Measurements from ENCODE around the gene SMS. TPM values are rescaled to one million over a fixed set of nuclear protein-coding genes. Genes with fewer than 3 reads are reported as not detected.

Gene SMS
- total and polyA plus RNA-seq, 2 experiments from 2014 or later, result 185 to 274 TPM

DNA sequence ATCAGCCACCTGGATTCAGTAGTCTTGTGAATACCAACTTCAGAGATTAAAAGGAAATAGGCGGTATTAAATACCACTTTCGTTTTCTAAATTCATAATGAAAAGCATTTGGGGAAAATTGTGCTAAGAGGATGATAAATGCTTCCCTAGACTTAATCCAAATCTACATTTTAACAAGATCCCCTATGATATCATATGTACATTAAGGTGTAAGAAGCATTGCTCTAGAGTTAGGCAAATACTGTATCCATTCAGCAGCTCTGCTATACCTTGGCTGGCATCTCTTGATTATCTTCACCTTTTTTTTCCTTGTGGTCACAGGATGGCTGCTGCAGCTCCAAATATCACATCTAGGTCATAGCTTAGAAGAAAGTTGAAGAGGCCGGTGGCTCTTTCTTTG, 51.0 kb downstream of the SMS start:
- H3K4me1 ChIP-seq (ENCODE audit: insufficient read depth), result no peaks in the 10 kb centered on the region; the same call in 1 of the 2 replicates
- no peak overlapping the region for H3K4me3 Mint-ChIP-seq
- H3K27me3 Mint-ChIP-seq (ENCODE audit: insufficient read depth, low read depth, poor library complexity), result peaks cover 2% of the 10 kb centered on the region
- DNase-seq (ENCODE audit: low spot score) (no peak), ATAC-seq (no peak)
- no peaks in the 10 kb centered on the region for H3K9me2 ChIP-seq (ENCODE audit: insufficient read depth)
- peaks cover 4% of the 10 kb centered on the region for H3K36me3 ChIP-seq (ENCODE audit: insufficient read depth)
- no peaks in the 10 kb centered on the region for H3K79me2 ChIP-seq (replicated peaks; ENCODE audit: insufficient read depth)
- no peak overlapping the region for H3K4me3 ChIP-seq
- no peaks in the 10 kb centered on the region for H3F3A ChIP-seq (replicated peaks; ENCODE audit: low read depth)
- no peak overlapping the region for H3K4me2 ChIP-seq
- H3K4me1 Mint-ChIP-seq, result peaks cover 9% of the 10 kb centered on the region; the same call in 2 of the 3 replicates
- H3K36me3 Mint-ChIP-seq (ENCODE audit: low read depth), result peaks cover 79% of the 10 kb centered on the region
- TF ChIP-seq EZH2 (IDR thresholded peaks at IDR 0.05; ENCODE audit: low read depth, unreplicated experiment) (no peak), EZH2phosphoT487 (IDR thresholded peaks at IDR 0.05; ENCODE audit: unreplicated experiment) (no peak), STAT1 (IDR thresholded peaks at IDR 0.05; ENCODE audit: unreplicated experiment) (no peak)
- TF ChIP-seq, protein P1, sequence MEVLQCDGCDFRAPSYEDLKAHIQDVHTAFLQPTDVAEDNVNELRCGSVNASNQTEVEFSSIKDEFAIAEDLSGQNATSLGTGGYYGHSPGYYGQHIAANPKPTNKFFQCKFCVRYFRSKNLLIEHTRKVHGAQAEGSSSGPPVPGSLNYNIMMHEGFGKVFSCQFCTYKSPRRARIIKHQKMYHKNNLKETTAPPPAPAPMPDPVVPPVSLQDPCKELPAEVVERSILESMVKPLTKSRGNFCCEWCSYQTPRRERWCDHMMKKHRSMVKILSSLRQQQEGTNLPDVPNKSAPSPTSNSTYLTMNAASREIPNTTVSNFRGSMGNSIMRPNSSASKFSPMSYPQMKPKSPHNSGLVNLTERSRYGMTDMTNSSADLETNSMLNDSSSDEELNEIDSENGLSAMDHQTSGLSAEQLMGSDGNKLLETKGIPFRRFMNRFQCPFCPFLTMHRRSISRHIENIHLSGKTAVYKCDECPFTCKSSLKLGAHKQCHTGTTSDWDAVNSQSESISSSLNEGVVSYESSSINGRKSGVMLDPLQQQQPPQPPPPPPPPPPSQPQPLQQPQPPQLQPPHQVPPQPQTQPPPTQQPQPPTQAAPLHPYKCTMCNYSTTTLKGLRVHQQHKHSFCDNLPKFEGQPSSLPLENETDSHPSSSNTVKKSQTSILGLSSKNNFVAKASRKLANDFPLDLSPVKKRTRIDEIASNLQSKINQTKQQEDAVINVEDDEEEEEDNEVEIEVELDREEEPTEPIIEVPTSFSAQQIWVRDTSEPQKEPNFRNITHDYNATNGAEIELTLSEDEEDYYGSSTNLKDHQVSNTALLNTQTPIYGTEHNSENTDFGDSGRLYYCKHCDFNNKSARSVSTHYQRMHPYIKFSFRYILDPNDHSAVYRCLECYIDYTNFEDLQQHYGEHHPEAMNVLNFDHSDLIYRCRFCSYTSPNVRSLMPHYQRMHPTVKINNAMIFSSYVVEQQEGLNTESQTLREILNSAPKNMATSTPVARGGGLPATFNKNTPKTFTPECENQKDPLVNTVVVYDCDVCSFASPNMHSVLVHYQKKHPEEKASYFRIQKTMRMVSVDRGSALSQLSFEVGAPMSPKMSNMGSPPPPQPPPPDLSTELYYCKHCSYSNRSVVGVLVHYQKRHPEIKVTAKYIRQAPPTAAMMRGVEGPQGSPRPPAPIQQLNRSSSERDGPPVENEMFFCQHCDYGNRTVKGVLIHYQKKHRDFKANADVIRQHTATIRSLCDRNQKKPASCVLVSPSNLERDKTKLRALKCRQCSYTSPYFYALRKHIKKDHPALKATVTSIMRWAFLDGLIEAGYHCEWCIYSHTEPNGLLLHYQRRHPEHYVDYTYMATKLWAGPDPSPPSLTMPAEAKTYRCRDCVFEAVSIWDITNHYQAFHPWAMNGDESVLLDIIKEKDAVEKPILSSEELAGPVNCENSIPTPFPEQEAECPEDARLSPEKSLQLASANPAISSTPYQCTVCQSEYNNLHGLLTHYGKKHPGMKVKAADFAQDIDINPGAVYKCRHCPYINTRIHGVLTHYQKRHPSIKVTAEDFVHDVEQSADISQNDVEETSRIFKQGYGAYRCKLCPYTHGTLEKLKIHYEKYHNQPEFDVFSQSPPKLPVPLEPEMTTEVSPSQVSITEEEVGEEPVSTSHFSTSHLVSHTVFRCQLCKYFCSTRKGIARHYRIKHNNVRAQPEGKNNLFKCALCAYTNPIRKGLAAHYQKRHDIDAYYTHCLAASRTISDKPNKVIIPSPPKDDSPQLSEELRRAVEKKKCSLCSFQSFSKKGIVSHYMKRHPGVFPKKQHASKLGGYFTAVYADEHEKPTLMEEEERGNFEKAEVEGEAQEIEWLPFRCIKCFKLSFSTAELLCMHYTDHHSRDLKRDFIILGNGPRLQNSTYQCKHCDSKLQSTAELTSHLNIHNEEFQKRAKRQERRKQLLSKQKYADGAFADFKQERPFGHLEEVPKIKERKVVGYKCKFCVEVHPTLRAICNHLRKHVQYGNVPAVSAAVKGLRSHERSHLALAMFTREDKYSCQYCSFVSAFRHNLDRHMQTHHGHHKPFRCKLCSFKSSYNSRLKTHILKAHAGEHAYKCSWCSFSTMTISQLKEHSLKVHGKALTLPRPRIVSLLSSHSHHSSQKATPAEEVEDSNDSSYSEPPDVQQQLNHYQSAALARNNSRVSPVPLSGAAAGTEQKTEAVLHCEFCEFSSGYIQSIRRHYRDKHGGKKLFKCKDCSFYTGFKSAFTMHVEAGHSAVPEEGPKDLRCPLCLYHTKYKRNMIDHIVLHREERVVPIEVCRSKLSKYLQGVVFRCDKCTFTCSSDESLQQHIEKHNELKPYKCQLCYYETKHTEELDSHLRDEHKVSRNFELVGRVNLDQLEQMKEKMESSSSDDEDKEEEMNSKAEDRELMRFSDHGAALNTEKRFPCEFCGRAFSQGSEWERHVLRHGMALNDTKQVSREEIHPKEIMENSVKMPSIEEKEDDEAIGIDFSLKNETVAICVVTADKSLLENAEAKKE (CRISPR knock-in tag; IDR thresholded peaks at IDR 0.05), result no peak
- TF ChIP-seq, protein P2, sequence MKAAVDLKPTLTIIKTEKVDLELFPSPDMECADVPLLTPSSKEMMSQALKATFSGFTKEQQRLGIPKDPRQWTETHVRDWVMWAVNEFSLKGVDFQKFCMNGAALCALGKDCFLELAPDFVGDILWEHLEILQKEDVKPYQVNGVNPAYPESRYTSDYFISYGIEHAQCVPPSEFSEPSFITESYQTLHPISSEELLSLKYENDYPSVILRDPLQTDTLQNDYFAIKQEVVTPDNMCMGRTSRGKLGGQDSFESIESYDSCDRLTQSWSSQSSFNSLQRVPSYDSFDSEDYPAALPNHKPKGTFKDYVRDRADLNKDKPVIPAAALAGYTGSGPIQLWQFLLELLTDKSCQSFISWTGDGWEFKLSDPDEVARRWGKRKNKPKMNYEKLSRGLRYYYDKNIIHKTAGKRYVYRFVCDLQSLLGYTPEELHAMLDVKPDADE (IDR thresholded peaks at IDR 0.05), result no peak
- no peaks in the 10 kb centered on the region for H3K27me3 ChIP-seq (ENCODE audit: insufficient read depth)
- H3K27ac ChIP-seq (ENCODE audit: low read depth), result no peak overlapping the region
- H2AFZ ChIP-seq, result no peak overlapping the region
- H3K9me3 Mint-ChIP-seq, result no peaks in the 10 kb centered on the region
- no peaks in the 10 kb centered on the region for H4K20me1 ChIP-seq (replicated peaks; ENCODE audit: insufficient read depth)
- H3K27ac Mint-ChIP-seq, result no peak overlapping the region
